DOHH2 (cell line): ENCODE results near the gene COG2.

Source experiments
- H3F3A ChIP-seq: fragments of 200-600 bp; sonication (generic), shearing (Covaris generic); 2 replicates; pipeline ENCODE4 v1.6.0; 2016; ENCODE audit warnings: antibody characterized with exemption, mild to moderate bottlenecking; ENCODE audit not compliant: control insufficient read depth, insufficient read depth
- H3K27ac ChIP-seq: fragments of 200-600 bp; sonication (generic); 2 replicates; pipeline ENCODE4 v1.5.1; 2014; ENCODE audit warnings: low read depth, mild to moderate bottlenecking, low read length, moderate library complexity
- H3K27me3 ChIP-seq: fragments of 200-600 bp; sonication (generic); 2 replicates; pipeline ENCODE4 v1.6.1; 2014; ENCODE audit warnings: mild to moderate bottlenecking, low read length, mixed read lengths; ENCODE audit not compliant: control insufficient read depth
- H3K36me3 ChIP-seq: fragments of 200-600 bp; sonication (generic); 2 replicates; pipeline ENCODE4 v1.6.1; 2014; ENCODE audit warnings: mild to moderate bottlenecking, low read length, moderate library complexity, mixed read lengths; ENCODE audit not compliant: control insufficient read depth
- H3K4me1 ChIP-seq: fragments of 200-600 bp; sonication (generic); 2 replicates; pipeline ENCODE4 v1.6.1; 2014; ENCODE audit warnings: mild to moderate bottlenecking, low read length, mixed read lengths; ENCODE audit not compliant: control insufficient read depth
- H3K4me2 ChIP-seq: fragments of 200-600 bp; sonication (generic); 2 replicates; pipeline ENCODE4 v1.6.0; 2014; ENCODE audit warnings: mild to moderate bottlenecking, low read length, moderate library complexity
- H3K4me3 ChIP-seq: fragments of 200-600 bp; sonication (generic); 2 replicates; pipeline ENCODE4 v1.5.1; 2014; ENCODE audit warnings: mild to moderate bottlenecking, low read length, mixed read lengths
- H3K79me2 ChIP-seq: fragments of 200-600 bp; sonication (generic); 2 replicates; pipeline ENCODE4 v1.6.1; 2014; ENCODE audit warnings: mild to moderate bottlenecking, low read length, mixed read lengths; ENCODE audit not compliant: control insufficient read depth
- H3K9me2 ChIP-seq: fragments of 200-600 bp; sonication (generic); replicated peaks from 2 replicates; pipeline ENCODE4 v1.6.1; 2014; ENCODE audit warnings: mild to moderate bottlenecking, low read length, mixed read lengths; ENCODE audit not compliant: control insufficient read depth
- H3K9me3 ChIP-seq: fragments of 200-600 bp; sonication (generic); 2 replicates; pipeline ENCODE4 v1.6.1; 2014; ENCODE audit warnings: antibody characterized with exemption, low read length, mixed read lengths; ENCODE audit not compliant: control insufficient read depth, insufficient read depth
- H4K20me1 ChIP-seq: fragments of 200-600 bp; sonication (generic); 2 replicates; pipeline ENCODE4 v1.6.0; 2014; ENCODE audit warnings: low read depth, mild to moderate bottlenecking, antibody characterized with exemption, low read length, moderate library complexity; ENCODE audit not compliant: control insufficient read depth, insufficient read depth
- CTCF ChIP-seq: fragments of 200-600 bp; sonication (generic); IDR thresholded peaks from one replicate; pipeline ENCODE4 v1.5.1; 2014; ENCODE audit warnings: antibody characterized with exemption, mild to moderate bottlenecking, low read depth, low read length; ENCODE audit not compliant: poor library complexity, severe bottlenecking
- EZH2phosphoT487 ChIP-seq: fragments of 200-600 bp; sonication (generic); IDR thresholded peaks from 2 replicates; pipeline ENCODE4 v1.6.1; 2017; ENCODE audit warnings: borderline replicate concordance, mild to moderate bottlenecking, antibody characterized with exemption, low read length, moderate library complexity, mixed read lengths

The COG2 gene

GRCh38 chr1:230611128-230611877, 31.0 kb upstream of the COG2 start:
- TF ChIP-seq EZH2phosphoT487 (no peak), CTCF (no peak)
- no peaks in the 10 kb centered on the region for H3K9me3 ChIP-seq
- no peaks in the 10 kb centered on the region for H4K20me1 ChIP-seq
- H3K4me1 ChIP-seq = no peaks in the 10 kb centered on the region
- no peaks in the 10 kb centered on the region for H3F3A ChIP-seq
- H3K79me2 ChIP-seq = no peaks in the 10 kb centered on the region
- no peaks in the 10 kb centered on the region for H3K36me3 ChIP-seq
- H3K27me3 ChIP-seq = no peaks in the 10 kb centered on the region
- no peak overlapping the region for H3K27ac ChIP-seq
- no peak overlapping the region for H3K4me2 ChIP-seq
- H3K4me3 ChIP-seq = no peak overlapping the region
- H3K9me2 ChIP-seq = no peaks in the 10 kb centered on the region

- H3K27ac ChIP-seq = no peak overlapping the region
- H3K9me3 ChIP-seq = no peaks in the 10 kb centered on the region
- no peak overlapping the region for H3K4me3 ChIP-seq
- no peaks in the 10 kb centered on the region for H3K9me2 ChIP-seq
- no peak overlapping the region for H3K4me2 ChIP-seq
- H3F3A ChIP-seq = no peaks in the 10 kb centered on the region
- H3K36me3 ChIP-seq = no peaks in the 10 kb centered on the region
- no peaks in the 10 kb centered on the region for H3K79me2 ChIP-seq
- peaks cover 5% of the 10 kb centered on the region; the same call in 1 of the 2 replicates for H3K27me3 ChIP-seq
- TF ChIP-seq EZH2phosphoT487 (no peak), CTCF (no peak)
- no peaks in the 10 kb centered on the region for H4K20me1 ChIP-seq
- H3K4me1 ChIP-seq = no peaks in the 10 kb centered on the region
Observed at GRCh38 chr1:230611878-230612235, 30.4 kb upstream of the COG2 start.

GRCh38 chr1:230612651-230613050, 29.6 kb upstream of the COG2 start:
- Histone ChIP-seq H3K36me3 (no peaks in the 10 kb centered on the region), H3F3A (no peaks in the 10 kb centered on the region), H3K9me3 (no peaks in the 10 kb centered on the region), H3K27ac (no peak overlapping the region), H3K4me1 (no peaks in the 10 kb centered on the region), H4K20me1 (no peaks in the 10 kb centered on the region), H3K4me3 (no peak overlapping the region), H3K4me2 (no peak overlapping the region), H3K79me2 (no peaks in the 10 kb centered on the region), H3K27me3 (peaks cover 5% of the 10 kb centered on the region; the same call in 1 of the 2 replicates), H3K9me2 (no peaks in the 10 kb centered on the region)
- TF ChIP-seq EZH2phosphoT487 (no peak), CTCF (no peak)
